Measurements from ENCODE around the gene AQP12B.

GRCh38 chr2:240705204-240705791 lies 22.6 kb upstream of the AQP12B start:
- TF ChIP-seq POLR2A (IDR thresholded peaks at IDR 0.05), result no peak
- no peak for TF ChIP-seq CTCF (IDR thresholded peaks at IDR 0.05)

Data from heart left ventricle (tissue), 13 donors.